ENCODE measurements around the gene ACOD1.
"Not testable (repeated sequence)": the region's sequence is repeated elsewhere in the genome, so short reads cannot be mapped to it uniquely, and the experiment has no call there.

ACOD1 gene

GRCh38 chr13:76948149-76948548 lies at the start of gene ACOD1:
Gene ACOD1 (plus strand): TSS chr13:76948511. CDS start chr13:76948559, 48 bp downstream.
- DNase-seq, result no peak

GRCh38 chr13:76899066-76899465 lies 49.2 kb upstream of the ACOD1 start:
- DNase-seq, result not testable (repeated sequence)

DNA sequence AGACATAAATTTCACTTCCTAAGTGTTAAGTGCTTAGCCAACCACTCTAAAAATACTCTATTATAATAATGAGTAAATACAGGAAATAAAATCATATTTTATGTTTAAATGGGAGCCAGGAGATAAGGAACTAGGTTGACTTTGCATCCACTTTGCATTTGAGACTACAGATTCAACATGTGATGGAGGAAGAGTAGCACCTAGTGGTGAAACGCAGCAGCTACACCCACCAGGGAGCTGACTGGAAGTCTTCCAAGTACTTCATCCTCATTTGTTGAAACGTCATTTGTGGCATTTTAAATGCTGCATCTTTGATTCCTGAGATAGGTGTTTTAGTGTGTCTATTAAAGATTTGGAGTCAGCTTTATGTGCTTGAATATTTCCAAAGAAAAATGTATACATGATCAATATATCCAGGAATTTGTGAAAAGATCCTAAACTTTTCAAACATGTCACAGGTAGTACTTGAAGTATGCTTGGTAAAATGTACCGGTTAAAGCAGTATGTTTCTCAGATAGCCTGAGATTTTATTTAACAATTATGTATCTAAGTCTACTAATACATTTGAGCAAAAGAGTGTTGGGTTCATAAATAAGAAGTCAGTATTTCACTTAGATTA lies 44.7 kb upstream of the ACOD1 start:
- DNase-seq, result peak; percentile 65

- DNase-seq, result no peak
Measured at GRCh38 chr13:76904507-76904906, 43.8 kb upstream of the ACOD1 start.

DNA sequence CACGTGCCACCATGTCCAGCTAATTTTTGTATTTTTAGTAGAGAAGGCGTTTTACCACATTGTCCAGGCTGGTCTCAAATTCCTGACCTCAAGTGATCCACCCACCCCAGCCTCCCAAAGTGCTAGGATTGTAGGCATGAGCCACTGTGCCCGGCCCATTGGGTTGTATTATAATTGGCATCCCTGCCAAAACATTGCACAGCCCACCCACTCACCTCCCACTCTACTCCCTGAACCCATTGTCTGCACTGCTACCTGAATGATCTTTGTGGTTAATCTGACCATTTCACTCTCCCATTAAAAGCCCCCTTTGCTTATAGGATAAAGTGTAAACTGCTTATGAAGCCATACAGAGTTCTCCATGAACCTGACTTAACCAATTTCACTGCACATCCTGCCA lies 35.8 kb upstream of the ACOD1 start:
- no peak for DNase-seq

DNA sequence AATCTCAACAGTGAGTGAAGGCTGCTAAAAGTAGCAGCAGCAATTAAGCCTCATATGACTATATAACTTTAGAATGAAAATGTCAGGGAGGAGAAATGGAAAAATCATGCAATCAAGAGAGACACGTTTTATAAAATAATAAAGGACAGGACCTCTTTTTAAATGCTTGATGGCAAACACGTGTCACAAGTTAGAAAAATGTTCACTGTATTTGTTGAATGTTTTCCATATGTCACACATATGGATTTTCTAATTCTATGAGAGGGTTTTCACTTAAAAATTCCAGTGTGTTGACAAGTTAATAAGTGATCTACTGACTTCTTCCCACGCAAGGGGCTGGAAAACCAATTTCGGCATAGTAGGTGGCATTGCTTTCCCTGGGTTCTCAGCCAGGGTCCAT lies 34.4 kb upstream of the ACOD1 start:
- no peak for DNase-seq

DNA sequence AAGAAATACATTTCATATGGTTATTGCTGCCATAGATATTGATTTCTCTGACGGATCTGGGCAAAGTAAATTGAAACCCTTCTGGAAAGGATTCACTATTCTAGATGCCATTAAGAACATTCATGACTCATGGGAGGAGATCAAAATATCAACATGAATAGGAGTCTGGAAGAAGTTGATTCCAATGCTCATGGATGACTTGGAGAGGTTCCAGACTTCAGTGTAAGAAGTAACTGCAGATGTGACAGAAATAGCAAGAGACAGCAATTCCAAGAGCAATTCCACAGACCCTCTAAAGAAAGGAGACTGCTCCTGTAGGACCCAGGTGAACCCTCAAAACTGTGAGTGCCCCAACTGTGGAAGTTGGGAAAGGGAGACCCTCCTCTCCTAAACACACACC lies 31.2 kb upstream of the ACOD1 start:
- DNase-seq, result no peak

DNA sequence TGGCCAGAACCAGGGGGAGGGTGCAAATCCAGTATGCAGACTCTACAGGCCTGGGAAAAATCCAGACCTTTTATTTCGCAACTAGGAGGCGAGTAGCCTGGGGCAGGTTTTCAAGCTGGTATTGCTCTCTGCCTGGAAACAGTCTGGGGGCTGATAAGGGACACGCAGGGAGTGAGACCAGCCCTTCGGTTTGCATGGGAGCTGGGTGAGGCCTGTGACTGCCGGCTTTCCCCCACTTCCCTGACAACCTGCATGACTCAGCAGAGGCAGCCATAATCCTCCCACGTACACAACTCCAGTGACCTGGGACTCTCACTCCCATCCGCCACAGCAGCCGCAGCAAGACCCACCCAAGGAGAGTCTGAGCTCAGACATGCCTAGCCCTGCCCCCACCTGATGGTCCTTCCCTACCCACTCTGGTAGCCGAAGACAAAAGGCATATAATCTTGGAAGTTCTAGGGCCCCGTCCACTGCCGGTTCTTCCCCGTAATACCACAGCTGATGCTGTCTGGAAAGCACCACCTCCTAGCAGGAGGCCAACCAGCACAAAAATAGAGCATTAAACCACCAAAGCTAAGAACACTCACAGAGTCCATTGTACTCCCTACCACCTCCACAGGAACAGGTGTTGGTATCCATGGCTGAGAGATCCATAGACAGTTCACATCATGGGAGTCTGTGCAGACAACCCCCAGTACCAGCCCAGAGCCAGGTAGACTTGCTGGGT lies 30.4 kb upstream of the ACOD1 start:
- not testable (repeated sequence) for DNase-seq

GRCh38 chr13:76921516-76921915 lies 26.8 kb upstream of the ACOD1 start:
- DNase-seq, result no peak

DNA sequence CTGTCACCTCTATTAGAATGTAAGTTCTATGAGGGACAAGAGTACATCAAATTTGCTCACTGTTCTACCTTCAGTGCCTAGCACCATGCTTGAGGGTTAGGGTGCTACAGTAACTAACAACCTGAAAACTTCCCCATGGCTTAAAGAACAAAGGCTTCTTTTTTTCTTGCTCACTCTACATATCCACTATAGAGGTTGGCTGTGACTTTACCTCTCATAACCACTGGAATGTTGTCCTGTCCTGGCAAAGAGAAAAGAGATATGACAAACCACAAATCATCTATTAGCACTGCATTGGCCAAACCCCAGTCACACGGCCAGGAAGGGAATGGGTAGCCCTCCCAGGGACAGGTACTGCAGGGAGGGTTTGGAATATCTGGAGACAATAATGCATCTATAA lies 23.2 kb upstream of the ACOD1 start:
- DNase-seq, result no peak

DNA sequence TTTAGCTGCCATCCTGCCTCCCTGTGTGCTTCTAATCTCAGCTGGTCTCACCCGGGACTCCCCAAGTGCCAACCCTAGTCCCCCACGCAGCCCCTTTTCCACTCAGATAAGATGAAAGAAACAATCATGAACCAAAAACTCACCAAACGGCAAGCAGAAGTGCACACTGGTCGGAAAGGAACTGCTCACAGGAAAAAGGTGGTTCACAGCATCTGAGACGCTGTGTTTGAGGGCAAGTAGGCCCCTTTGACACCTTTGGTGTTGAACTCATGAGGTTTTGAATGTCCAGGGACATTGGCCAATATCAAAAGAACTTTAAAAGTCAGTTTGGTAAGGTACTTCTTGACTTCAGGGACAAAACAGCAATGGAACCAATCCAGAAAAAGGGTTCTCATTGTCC lies 20.4 kb upstream of the ACOD1 start:
- no peak for DNase-seq

GRCh38 chr13:76928456-76928855 lies 19.9 kb upstream of the ACOD1 start:
- no peak for DNase-seq

DNA sequence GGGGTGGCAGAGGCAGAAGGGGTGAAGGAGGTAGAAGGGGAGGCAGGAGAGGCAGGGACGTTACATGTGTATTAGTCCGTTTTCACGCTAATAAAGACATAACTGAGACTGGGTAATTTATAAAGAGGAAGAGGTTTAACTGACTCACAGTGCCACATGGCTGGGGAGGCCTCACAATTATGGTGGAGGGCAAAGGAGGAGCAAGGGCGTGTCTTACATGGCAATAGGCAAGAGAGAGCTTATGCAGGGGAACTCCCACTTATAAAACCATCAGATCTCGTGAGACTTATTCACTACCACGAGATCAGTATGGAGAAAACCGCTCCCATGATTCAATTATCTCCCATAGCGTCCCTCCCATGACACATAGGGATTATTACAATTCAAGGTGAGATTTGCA lies 19.0 kb upstream of the ACOD1 start:
- DNase-seq, result no peak

DNA sequence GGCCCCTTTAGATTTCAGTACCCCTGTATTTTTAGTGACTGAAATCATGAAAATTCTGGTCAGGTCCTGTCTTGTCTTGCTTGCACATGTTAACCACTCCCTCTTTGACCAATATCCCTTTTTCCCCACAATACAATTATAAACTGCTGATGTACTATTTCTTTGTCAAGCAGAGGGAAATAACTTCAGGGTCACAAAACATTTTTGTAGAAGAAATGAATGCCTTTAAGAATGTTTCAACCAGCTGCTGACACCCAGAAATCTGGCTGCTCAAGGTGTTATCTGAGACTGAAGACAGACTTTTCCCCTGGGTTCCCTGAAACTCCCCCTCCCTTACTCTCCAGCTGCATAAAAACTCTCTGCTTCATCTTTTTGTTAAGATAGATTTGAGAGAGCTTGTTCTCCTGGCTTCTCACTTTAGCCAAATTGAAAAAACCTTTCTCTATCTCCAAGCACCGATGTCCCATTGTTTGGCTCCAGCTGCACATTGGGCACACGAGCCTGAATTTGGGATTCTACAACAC lies 18.4 kb upstream of the ACOD1 start:
- no peak for DNase-seq

GRCh38 chr13:76932076-76932475 lies 16.2 kb upstream of the ACOD1 start:
- no peak for DNase-seq

- no peak for DNase-seq
Measured at GRCh38 chr13:76934671-76935070, 13.6 kb upstream of the ACOD1 start.

- DNase-seq, result no peak
Measured at GRCh38 chr13:76936763-76937162, 11.5 kb upstream of the ACOD1 start.

GRCh38 chr13:76937281-76937820 lies 11.0 kb upstream of the ACOD1 start:
- DNase-seq, result no peak

DNA sequence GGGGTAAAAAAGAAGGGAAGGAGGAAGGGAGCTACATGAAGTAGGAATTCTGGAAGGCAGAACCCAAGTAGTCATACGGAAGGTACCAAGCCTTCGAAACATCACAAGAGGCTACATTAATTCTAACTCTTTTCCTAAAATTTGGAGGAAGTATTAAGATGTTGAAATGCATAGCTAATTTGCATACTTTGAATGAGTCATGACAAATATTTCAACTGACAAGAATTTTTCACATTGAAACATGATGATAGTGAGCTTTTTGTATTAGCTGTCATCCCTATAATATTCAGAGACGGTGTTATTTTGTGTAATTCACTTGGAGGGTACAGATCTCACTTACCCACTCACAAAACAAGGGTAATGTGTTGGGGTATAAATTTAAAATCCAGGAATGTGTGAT lies 9.1 kb upstream of the ACOD1 start:
- no peak for DNase-seq

DNA sequence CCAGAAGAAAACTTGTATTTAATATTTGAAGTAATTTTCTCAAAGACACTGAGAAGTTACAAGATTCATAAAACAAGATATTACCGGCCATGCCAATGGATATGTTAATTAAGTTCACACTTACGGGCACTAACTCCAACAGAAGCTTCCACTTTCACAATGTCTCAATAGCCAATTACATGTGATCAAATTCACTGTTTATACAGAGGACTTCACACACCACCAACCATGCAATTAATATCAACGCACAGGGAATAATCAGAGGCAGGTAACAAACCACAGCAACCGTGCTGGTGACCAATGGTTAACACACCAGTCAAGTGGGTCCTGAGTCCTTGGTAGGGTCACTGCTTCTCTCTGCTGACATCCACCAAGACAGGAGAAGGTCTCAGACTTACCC lies 5.9 kb upstream of the ACOD1 start:
- no peak for DNase-seq

- DNase-seq, result no peak
Measured at GRCh38 chr13:76943646-76944045, 4.7 kb upstream of the ACOD1 start.

- no peak for DNase-seq
Measured at GRCh38 chr13:76944456-76944855, 3.9 kb upstream of the ACOD1 start.

DNA sequence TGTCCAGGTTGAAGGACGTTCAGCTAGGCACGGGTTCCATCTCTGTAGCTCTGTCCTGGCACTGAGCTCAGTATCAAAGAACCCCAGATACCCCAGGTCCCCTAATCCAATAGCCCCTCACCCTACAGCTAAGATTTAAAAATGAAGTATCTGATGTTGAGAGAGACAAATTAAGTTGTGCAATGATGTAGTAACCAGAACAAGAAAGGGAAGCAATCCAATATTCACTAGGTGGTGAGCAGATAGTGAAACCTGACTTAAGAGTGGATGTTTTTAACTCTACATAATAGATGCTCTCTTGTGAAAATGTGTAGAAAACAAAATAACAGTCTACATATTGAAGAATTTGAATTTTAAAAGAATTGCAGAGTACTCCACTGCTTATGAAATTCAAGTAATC lies 1.8 kb downstream of the ACOD1 start:
- no peak for DNase-seq

- no peak for DNase-seq
Measured at GRCh38 chr13:76953968-76954367, 5.7 kb downstream of the ACOD1 start.
